HG03064 (cell line): ENCODE results near the gene REG4.

Experiments used
- ATAC-seq: cut with Tn5 transposase; IDR thresholded peaks from one replicate; pipeline ENCODE4 v1.9.1; 2021; ENCODE audit warnings: low read depth; ENCODE audit not compliant: unreplicated experiment

The REG4 gene

DNA sequence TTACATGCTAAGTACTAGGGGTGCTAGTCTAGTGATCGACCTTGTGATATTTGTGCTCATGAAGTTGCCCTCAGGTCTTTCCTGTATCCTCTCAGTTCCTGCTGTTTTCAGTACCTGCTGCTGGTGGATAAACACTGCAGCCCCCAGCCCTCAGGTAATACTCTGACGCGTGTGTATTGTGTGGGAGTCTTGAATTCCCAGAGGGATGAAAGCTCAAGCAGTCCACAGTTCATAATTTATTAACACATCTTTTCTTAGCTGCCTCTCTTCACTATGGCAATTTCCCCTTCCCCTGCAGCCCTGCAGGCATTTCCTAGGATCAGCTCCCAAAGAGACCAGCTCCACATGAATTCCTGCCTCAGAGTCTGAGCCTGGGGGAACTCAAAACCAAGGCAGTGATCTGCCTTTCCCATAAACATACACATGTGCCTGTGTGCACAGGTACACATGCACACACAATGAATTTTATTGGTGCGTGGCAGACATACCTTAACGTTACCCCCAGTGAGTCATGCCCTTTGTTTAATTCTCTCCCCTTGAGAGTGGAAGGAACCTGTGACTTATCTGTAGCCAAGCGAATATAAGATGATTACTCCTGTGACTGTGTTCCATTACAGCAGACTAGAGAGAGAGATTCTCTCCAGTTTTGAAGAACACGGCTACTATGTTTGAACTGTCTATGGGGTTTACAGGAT is 28.5 kb downstream of the REG4 start:
- no peak for ATAC-seq

DNA sequence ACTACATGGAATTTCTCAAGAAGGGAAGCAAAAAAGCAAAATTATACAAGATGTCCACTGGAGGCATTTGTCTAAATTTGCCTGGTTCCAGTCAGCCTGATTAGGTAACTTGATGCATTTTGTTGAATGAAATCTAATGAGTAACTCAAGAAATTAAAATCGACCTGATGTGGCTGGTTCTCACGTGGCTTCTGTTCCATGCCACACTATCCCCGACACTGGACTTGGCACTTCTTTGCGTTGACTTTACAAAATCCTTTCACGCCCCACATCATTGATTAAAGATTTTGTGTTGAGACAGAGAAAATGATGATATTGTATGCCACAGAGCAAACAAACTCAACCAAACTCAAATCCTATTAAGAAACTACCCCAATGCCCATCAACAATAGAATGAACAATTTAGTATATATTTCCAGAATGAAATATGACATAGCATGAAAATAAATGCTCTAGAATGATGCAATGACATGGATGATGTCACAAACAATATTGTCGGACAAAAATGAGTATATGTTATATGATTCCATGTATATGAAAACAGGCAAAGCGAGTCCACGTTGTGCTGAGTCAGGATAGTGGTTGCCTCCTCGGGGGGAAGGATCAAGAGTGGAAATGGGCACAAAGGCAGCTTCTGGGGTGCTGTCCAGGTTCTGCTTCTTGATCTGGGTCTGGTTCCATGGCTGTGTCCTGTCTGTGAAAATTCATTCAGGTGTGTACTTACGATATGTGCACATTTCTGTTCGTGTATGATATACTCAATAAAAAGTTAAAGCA is 29.6 kb downstream of the REG4 start:
- no peak for ATAC-seq

DNA sequence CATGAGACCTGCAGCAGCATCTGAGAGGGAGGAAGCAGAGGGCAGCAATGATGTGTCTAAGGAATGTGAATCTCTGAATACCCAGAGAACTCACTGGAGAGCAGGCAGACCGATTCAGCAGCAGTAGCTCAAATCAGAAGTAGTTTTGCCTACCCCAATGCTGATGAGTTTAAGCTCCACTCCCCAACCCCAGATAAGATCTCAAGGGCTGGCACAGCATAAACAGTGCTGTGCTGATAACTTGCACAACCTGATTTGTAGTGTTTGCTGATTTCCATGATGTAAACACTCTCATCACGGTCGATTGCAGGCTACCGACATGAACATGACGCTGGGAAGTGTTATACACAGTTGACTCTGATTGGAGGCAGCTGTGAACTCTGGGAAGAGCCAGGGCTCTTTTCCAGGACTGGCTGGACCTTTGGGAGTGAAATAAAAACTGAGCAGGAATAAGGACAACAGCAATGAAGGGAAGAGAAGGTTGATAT is 31.3 kb downstream of the REG4 start:
- no peak for ATAC-seq

DNA sequence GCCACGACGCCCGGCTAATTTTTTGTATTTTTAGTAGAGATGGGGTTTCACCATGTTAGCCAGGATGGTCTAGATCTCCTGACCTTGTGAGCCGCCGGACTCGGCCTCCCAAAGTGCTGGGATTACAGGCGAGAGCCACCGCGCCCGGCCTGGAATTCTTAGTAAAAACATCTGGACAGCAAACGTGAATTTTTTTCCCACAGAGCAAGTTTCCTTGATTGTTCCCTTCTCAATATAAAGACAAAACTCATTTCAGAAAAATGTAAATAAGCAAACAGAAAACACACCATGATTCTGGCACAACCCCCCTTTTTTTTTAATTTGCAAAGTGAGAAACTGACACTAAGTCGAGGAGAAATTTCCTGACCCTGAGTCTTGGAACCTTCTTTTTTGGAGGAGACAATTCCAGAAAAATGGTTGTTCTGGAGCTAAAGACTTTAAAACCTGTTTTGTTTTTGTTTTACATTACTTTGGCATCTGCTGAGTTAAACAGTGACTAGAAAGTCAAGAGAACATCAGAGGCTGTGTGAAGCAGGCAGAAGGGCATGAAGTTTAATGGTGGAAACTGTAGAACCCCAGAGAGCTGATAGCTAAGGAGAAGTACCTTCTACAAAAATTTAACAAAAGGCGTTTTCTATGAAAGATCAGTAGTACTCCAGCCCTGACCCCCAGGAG is 32.2 kb downstream of the REG4 start:
- no peak for ATAC-seq

DNA sequence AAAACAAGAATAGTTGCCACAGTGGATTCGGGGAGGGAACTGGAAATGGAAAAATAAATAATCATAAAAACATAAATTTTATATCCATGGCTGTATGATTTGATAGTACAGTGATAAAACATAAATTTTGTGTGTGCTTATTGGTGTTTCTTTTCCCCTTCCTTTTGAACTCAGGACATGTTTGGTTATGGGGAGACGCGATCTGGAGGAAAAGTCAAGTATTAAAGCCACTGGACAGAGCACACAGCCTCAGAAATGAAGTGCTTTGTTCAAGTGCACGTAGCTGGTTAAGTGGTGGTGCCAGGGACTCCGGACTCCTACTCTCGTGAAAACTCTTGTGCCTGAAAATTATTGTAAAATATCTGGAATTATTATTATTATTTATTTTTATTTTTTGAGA is 32.9 kb downstream of the REG4 start:
- ATAC-seq = no peak

DNA sequence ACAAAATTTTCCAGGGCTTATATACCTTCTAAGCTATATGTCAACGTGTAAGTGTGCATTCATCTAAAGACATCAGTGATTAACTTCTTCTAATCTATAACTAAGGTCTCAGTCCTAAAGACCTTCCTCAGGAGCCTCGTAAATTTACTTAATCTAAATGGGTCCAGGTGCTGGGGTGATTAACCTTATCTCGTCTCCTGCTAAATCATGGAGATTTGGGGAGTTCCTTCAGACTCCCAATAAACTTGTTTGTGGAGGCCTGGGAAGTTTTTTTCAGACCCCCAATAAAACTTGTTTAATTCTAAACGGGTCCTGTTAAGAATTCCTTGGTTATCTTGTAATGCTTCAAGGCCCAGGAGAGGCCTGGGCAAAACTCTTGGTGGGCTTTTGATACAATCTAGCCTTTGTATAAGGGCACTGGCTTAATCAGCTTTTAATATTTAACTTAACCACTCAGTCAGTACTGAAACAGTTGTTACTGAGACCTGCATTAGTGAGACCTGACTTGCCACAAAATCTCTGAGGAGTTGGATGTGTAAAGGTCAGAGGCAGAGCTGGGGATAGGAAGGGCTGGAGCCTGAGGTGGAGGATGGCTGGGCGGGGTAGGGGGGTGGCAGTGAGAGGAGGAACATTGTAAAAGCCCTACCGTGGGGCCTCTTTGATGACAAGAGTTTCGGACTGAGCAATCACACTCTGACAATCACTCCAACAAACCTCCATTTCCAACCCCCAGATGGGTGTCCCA is 36.3 kb downstream of the REG4 start:
- ATAC-seq = no peak

DNA sequence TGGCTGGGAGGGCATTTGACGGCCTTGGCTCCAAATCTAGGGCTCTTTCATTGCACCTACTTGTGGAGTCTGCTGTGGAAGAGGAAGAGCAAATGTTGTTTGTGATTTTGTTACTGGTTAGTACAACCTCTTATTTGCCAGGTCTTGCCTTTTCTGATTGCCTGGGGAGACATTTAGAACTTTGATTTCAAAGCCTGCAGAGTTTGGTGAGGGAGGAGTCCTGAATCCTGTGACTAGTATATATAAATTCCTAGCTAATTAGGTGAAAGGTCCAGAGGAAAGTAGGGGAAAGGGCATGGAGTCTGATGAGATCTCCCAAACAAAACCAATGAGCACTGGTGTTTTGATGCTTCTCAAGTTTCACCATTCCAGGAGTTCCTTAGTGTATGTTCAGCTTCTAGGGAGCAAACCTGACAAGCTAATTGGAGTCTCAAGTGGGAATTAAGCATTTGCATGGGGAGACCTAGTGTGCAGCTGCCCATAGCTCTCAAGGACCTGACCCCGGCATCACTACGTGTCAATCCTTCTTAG is 37.5 kb downstream of the REG4 start:
- ATAC-seq = no peak

DNA sequence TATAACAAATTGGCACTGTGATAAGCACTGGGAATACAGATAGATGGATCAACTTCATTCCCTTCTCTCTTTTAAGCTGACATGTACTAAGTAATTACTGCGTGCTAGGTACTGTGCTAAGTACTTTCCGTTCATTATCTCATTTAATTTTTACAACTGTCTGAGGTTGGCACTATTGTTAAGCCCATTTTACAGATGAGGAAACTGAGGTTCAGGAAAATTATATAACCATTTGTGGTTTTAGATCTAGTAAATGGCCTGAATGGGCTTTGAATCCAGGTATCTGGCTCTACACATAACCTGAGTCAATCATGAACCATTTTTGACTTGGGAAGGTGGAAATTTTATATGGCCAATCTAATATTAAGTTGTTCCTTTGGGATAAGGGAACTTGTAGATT is 39.0 kb downstream of the REG4 start:
- ATAC-seq = no peak

DNA sequence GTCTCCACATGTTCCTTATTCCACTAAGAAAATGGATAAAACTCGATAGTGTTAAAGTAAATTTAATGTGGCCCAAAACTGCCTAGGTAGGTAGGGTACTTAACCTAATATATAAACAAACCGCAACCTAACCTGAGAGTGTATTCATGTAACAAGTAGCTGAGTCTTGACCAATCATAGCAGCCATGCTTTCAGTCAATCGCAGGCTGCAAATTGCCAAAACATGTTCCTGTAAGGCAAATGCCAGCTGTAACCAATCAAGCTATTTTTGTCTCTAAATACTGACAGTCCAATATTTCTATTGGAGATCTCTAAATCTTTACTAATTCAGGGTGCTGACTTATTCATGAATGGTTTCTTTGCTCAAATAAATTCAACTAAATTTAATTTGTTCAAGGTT is 39.5 kb downstream of the REG4 start:
- ATAC-seq = no peak

DNA sequence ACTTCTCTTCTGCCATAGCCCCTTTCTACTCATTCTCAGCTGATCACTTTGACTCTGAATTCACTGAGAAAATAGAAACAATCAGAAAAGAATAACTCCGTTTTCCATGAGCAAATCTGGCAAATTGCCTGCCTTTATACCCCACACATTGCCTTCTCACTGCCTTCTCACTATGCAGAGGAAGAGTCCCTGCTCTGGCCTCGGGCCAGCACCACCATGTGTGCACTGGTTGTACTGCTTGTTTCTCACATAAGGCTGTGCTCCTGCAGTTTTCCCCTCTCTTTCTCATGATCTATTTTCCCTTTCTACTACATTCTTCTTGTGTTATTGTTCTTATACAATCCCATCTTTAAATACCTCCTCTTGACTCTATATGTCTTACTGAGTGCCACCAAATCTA is 40.2 kb downstream of the REG4 start:
- ATAC-seq = no peak

DNA sequence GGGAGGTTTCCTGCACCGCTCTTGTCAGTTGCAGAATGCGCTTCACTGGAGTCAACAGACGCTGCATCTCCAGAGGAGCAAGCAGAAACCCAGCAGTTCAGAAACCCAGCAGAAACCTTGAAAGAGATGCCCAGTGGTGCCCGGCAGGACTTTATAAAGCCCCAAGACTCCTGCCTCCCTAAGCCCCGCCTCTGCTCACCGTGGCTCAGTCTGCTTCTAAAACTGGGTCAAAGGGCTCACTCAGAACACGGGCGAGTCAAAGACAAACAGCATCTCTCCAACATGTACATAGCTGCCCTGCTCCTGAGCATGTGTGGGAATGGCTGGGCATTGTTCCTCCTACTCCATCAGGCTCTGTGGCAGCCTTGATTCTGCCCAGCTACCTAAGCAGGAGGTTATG is 42.5 kb downstream of the REG4 start, which contains the start of gene HMGCS2:
Gene HMGCS2 (minus strand): TSS at position 128 of the 400 bp plus-strand sequence. CDS start 61 bp downstream, at position 67.
- ATAC-seq = no peak

DNA sequence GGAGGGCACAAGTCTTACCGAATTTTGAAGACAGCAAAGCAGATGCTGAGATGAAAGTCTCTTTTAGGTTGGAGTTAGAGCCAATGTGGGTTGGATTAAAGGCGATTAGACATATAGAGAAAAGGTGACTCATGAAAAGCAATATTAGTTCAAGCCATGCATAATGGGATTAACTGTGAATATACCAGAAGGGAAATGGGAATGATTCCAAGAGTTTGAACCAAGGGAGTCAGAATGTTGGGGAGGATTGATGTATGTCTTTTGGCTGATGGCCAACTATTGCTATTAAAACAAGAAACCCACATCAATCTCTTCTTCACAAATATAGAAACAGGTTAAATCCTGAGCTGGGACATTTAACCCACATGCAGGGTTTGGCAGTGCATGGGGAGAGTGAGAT is 43.8 kb downstream of the REG4 start:
- no peak for ATAC-seq

DNA sequence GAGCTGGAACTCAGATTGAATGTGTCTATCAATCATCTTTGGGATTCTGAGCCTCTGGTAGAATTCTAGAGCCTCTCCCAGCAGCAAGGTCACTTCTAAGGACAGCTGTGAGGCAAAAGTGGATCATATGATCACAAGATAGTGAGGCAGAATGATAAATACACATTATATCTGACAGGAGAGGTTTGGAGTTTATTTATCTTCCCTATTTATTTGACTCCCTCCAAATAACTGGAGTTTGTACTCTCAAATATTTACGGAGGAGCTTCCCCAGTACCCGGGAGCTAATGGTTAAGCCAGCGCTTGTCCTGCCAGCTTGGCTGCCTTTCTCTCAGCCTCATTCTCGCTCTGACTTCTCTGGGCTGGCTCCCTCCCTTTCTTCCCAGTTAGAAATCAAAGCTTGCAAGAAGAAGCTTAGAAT is 44.9 kb downstream of the REG4 start:
- ATAC-seq = no peak

DNA sequence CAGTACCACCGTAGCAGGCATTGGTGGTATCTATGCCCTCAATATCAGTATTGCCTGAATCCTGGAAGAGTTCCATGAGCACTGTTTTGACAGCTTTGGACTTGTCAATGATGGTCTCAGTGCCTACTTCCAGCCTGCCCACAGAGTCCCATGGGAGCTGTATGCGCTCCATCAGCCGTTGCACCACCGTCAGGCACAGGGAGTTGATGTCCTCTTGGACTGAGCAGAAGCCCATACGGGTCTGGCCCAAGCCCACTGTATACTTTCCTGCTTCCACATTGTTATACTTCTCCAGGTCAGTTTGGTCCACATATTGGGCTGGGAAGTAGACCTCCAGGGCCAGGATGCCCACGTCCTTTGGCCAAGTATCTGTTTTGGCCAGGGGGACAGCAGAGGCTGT is 47.0 kb downstream of the REG4 start:
- no peak for ATAC-seq

DNA sequence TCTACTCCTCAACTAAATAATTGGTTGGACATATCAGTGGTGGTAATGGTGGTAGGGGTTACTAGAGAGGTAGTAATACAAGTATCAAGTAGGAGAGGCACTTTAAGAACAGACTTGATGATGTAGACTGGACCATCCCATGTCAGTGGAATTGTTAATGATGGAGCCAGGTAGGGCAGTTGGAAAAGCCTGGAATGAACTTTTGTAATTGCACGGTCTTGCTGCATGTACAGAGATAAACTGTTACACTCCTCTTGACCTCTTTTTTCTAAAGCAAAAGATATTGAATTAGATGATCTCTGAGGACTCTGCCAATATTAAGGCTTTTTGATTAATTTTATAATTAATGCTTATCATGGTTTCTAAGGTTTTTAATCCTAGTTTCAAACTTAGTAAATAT is 48.3 kb downstream of the REG4 start:
- ATAC-seq = no peak

DNA sequence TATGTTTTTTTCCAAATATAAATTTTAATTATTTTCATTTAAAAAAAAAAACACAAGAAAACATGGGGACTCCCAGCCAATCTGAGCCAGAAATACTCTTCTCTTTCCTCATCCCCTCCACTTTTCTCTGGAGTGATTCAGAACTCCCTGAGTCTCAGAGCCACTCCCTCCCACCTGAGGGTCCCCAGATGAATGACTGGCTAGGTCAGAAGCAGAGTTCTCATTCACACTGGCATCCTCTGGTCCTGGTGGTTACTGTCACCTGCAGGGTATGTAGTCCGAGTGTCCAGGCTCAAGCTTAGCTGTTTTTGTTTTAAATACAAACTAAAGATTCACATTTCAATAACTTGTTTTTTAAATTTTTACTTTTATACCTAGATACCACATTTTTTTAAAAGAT is 48.9 kb downstream of the REG4 start:
- ATAC-seq = no peak

DNA sequence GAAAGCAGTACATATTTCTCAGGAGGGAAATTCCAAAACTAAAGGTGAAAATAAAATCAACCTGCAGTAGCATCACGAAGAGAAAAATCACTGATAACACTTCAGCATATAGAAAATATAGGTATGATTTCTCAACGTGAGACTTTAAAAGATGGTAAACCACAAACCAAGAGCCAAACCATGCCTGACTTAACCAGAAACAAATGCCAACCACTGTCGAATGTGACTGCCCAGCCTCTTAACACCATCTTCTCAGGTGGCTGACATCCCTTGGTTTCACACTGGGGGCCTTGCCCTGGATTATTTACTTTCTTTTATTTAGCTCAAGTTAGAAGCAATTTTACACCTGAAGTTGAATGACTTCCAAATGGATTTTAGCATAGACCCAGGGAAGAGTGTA is 52.7 kb downstream of the REG4 start:
- no peak for ATAC-seq

DNA sequence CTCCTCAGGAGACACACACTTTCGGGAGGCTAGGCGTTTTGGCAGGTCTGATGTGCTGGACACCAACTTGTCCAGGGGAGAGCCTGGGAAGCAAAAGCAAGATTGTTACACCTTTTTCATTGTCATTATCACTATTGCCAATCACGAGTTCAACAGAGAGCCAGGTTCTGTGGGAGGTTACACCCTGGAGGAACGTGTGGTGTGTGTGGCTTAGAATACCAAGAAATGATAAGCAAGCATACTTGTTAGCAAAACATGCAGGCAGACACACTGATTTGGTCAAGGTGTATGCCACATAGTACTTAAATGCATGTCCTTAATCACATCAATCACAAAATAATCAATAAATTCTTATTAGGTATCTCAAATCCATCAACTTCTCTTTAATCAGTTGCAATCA is 58.7 kb downstream of the REG4 start:
- ATAC-seq = no peak

DNA sequence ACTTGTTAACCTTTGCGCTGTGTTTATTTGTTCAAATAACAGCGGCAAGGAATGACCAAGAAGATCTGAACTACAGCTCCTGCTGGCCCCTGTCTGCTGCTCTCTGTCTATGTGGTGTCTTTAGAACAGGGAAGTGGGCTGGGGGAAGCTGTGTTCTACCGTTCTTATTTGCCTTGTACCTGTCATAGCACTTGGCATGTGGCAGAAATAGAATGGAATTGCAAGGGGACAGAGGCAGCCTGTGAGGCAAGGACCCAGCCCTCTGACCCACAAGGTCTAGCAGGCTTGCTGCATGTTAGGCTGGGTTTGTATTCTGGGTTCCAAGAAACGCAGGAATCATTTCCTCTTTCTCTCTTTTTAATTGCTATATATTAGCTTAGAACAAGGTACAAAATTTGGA is 63.2 kb downstream of the REG4 start:
- ATAC-seq = no peak

DNA sequence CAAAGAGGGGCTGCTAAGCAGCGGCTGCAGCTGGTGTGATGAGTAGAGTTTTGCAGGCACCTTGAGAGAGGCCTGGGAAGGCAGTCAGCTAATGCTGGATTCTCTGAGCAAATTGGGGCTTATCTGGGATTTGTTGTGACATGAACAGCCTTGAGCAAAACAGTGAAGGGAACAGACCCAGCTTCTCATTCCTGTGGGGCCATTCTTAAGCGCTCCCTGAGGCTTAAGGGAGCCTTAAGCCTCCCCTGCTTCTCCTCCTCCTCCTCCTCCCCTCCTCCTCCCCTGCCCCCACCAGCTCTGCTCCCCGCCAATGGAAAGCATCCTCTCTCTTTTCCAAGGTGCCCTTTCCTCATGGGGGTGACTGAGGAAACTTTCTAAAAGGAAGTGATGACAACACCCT is 63.8 kb downstream of the REG4 start:
- no peak for ATAC-seq

DNA sequence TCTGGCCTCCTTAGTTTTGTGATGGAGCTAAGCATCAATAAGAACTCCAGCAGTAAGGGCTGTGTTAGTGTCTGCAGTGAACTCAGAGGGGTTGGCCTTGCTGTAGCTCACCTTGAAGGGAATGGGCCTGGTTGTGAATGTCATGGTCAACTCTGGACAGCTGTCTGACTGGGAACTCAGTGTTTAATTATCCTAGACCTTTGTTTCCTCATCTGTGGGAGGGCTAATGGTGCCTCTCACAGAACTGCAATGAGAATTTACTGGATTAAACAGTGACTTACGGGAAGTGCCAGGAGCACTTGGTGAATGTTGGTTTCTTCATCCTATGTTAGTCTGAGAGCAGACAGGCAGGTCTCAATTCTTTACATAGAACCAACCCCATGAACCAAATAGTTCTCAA is 66.2 kb downstream of the REG4 start:
- ATAC-seq = no peak
